ENCODE measurements around the gene ADH5.
"Not testable (repeated sequence)": the region's sequence is repeated elsewhere in the genome, so short reads cannot be mapped to it uniquely, and the experiment has no call there.

Gene ADH5

DNA sequence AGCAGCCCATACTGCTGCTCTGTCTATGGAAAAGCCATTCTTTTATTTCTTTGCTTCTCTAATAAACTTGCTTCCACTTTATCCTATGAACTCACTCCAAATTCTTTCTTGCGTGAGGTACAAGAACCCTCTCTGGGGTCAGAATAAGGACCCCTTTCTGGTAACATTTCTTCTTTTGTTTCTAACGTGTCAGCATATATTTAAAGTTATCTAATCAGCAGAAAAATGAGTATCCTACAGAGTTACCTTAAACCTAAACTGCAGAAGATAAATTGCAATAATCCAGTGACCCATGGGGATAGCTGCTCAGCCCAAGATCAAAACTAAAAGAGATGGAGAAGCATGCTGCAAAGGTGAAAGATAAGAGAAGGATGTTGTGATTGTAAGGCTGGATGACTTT, 4.0 kb downstream of the ADH5 start:
- no peak for DNase-seq (ENCODE audit: low read depth)

- no peak for DNase-seq (ENCODE audit: low read depth)
Measured at GRCh38 chr4:99082192-99082591, 6.4 kb downstream of the ADH5 start.

GRCh38 chr4:99080869-99081268, 7.7 kb downstream of the ADH5 start:
- DNase-seq (ENCODE audit: low read depth), result not testable (repeated sequence)

GRCh38 chr4:99079625-99080295, 8.8 kb downstream of the ADH5 start:
- DNase-seq (ENCODE audit: low read depth), result no peak

GRCh38 chr4:99078931-99079624, 9.5 kb downstream of the ADH5 start:
- DNase-seq (ENCODE audit: low read depth), result no peak

GRCh38 chr4:99078336-99078735, 10.3 kb downstream of the ADH5 start:
- no peak for DNase-seq (ENCODE audit: low read depth)

- no peak for DNase-seq (ENCODE audit: low read depth)
Measured at GRCh38 chr4:99077177-99077576, 11.4 kb downstream of the ADH5 start.

- no peak for DNase-seq (ENCODE audit: low read depth)
Measured at GRCh38 chr4:99076292-99076976, 12.2 kb downstream of the ADH5 start.

DNA sequence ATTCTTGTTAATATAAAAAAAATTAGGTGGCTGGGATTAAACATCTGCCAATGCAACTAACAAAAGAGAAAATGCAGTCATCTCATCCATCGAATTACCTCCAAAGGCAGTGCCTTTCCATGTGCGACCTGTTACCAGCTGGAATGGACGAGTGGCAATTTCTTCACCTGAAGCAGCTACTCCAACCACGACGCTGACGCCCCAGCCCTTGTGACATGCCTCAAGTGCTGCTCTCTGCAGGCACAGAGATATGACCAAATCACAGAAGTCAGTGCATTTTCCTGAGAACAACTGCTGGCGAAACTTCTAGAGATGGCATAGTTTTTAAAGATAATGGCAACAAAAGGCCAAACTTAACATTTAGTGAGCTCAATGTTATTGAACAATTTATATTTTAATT, 13.8 kb downstream of the ADH5 start:
- no peak for DNase-seq (ENCODE audit: low read depth)

DNA sequence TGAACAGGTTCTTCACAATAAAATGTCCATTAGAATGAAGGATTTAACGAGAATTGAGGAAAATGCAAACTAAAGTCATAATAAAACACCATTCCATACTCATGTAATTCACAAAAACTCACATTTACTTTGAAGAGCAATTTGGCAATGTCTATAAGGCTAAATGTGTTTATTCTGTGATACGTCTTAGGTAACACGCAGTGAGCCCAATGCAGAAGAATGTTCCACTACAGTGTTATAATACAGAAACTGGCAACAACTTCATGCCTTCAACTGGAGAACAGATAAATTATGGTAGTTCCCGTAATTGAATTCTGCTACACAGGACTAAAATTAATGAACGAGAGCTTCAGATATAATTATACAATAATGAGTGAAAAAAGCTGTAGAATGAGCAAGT, 17.4 kb downstream of the ADH5 start:
- DNase-seq (ENCODE audit: low read depth), result no peak

GRCh38 chr4:99067617-99068016, 21.0 kb downstream of the ADH5 start:
- no peak for DNase-seq (ENCODE audit: low read depth)

GRCh38 chr4:99065521-99065920, 23.1 kb downstream of the ADH5 start:
- DNase-seq (ENCODE audit: low read depth), result not testable (repeated sequence)

GRCh38 chr4:99062120-99062519, 26.5 kb downstream of the ADH5 start:
- no peak for DNase-seq (ENCODE audit: low read depth)

- DNase-seq (ENCODE audit: low read depth), result no peak
Measured at GRCh38 chr4:99061048-99061700, 27.4 kb downstream of the ADH5 start.

GRCh38 chr4:99059550-99059949, 29.0 kb downstream of the ADH5 start:
- no peak for DNase-seq (ENCODE audit: low read depth)

GRCh38 chr4:99058228-99058627, 30.4 kb downstream of the ADH5 start:
- DNase-seq (ENCODE audit: low read depth), result no peak

DNA sequence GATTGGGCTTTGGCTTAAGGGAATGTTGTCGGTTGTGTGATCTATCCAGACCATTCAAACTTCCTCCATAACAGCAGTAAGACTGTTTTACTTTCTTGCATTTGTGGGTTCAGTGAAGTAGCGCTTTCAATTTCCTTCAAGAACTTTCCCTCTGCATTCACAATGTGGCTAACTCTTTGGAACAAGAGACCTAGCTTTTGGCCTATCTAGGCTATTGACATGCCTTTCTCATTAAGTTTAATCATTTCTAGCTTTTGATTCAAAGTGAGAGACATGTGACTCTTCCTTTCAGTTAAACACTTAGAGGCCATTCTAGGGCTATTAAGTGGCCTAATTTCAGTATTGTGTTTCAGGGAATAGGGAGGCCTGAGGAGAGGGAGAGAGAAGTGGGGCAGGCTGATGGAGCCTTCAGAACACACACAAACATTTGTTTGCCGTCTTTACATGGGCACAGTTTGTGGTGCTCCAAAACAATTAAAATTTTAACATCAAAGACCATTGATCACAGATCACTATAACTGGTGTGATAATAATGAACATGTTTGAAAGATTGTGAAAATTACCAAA, 34.1 kb downstream of the ADH5 start:
- no peak for DNase-seq (ENCODE audit: low read depth)

GRCh38 chr4:99052902-99053301, 35.7 kb downstream of the ADH5 start:
- DNase-seq (ENCODE audit: low read depth), result no peak

- DNase-seq (ENCODE audit: low read depth), result no peak
Measured at GRCh38 chr4:99047710-99048109, 40.9 kb downstream of the ADH5 start.

DNA sequence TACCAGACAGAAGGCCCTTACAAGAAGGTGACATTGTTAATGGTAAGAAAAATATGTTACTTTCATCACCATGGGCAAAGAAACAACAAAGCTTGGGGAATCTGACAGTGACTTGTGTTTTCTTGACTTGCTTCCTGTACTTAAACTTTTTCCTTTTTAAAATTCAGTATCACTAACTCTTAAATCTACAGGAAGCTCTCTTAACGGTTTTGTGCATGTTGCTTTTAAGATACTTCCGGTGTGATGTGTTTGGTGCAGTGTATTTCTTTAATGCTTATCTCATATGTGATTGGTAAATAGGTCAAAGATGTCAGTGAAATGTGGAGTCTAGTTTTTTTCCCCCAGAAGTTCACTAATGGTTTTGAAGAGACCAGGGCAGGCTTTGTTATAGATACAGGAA, 45.2 kb downstream of the ADH5 start:
- DNase-seq (ENCODE audit: low read depth), result no peak

DNA sequence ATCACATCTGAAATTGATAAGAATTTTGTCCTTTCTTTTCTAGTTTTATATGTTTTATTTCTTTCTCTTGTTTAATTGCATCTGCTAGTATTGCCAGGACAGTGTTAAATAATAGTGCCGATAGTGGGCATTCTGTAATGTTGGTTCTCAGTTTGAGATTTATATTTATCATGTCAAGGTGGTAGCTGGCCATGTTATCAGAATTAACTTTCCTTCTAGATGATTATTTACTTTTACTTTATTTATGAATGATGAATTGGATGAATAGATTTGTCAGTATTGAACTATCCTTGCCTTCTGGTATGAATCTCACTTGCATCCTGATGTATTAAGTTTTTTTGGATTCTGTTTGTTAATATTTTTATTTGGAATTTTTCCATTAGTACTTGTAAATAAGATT, 50.4 kb downstream of the ADH5 start:
- DNase-seq (ENCODE audit: low read depth), result no peak

DNA sequence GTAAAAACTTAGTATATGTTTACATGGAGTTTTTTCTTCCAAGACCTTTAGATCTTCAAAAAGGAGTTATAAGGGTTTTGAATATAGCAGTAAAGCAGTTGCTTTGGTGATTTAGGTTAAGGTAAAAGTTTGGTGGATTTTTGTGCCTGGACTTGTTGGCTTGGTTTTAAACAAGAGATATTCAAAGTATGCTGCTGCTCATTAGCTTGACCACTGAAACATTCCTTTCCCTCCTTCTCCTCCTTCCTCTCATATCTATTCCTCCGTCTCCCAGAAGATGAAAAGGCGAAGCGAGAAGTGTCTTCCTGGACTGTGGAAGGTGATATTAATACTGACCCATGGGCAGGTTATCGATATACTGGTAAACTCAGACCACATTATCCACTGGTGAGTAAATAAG, 54.6 kb downstream of the ADH5 start:
- DNase-seq (ENCODE audit: low read depth), result no peak
